T-helper 1 cell (primary cell): ENCODE results near the gene RIMS1.

Experiments
- DNase-seq, 5 donors: peaks; one replicate each; pipeline ENCODE4 v3.0.0-alpha.2; 2012 to 2020

The RIMS1 gene

DNA sequence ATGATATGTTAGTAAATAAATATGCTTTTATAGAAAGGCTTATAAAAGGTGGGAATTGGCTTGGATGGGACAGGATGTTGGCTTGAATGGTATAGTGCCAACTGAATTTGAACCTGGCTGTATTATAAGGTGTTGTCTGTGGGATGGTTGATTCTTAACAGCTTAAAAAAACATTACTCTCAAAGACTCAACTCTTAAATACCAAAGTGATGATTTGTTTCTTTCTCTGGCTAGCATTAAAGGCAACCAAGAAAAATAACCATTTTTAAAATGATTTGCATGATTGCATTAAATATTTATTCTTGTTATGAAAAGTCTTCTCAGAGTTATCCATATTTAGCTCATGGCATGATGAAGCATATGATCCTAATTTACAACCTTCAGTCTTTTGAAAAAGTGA, 216.2 kb downstream of the RIMS1 start:
- DNase-seq, result no peak

DNA sequence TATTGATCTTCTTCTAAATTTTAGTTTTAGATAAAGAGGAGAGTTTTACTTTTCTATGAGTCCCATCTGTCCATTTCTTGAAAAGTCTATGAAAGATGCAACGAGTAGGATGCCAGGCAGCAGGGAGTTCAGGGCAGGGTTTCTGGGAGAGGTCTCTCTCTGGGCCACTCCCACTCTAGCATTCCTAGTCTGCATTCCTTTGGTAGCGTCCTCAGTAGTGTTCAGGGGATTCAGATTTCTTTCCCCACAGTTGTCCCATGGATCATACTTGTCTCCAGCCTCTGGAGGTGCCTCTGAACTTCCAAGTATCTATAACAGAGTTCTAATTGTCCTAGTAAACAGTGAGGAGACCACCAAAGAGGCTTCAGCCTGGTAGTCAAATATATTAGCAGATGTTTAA, 225.3 kb downstream of the RIMS1 start:
- DNase-seq, result no peak

DNA sequence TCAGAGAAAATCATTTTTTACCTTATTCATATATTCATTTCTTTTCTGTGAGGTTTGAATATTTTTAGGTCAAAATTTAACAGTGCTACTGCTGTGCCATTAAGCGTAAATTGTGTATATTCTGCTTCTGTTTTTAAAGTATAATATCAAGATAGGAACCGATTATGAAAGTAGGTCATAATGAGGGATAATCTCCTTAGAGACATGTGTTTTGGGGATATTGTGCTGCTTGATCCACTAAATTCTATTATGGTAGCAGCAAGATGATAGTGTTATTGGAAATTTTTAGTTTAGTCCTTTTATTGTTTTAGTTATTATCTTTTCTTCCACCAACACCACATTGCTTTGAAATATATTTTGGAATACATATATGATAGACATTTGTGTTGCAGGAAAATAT, 244.0 kb downstream of the RIMS1 start:
- no peak for DNase-seq

DNA sequence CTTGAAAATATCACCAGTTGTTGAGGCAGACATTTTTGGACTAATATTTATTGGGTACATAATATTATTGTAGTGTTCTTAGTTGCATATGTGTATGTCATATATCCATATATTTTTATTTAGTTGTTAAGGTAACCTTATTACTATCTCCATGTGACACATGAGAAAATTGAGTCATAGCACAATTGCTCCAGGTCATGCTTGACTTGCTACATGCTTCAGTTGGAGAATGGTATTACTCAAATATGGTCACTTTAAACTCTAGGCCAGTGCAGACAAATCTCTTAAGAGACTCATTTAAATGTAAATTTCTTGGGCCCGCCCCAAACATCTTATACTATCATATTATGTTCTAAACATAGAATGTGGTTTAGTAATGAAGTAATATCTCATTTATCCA, 246.1 kb downstream of the RIMS1 start:
- DNase-seq, result no peak

DNA sequence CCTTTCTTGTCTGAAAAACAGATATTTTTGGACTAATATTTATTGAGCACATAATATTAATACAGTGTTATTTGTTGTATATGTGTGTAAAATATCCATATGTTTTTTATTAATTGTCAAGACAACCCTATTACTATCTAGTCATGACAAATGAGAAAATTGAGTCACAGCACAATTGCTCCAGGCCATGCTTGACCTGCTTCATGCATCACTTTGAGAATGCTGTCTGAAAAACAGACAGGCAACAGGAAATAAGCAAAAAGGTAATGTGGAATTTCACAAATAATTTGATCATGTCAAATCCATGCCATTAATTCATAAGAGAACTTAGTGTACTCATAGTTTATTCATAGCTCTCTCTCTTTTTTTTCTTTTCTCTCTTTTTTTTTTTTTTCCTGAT, 246.5 kb downstream of the RIMS1 start:
- DNase-seq, result no peak

DNA sequence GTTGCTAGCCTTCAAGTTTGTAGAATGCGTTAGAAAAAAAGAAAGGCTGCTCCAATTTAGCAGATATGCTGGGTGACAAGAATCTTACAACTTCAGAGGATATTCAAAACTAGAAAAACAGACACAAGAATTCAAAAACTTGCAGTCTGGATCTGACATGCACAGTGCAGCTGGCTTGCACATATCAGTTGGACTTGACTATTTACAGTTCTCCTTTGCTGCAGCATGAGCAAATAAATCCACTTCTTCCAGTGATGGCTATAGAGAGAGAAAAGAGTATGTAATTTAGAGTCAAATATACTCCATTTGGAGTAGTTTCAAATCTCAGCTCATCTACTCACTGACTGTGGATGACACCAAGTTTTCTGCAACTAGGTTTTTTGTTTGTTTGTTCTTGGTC, 247.0 kb downstream of the RIMS1 start:
- DNase-seq, result no peak

DNA sequence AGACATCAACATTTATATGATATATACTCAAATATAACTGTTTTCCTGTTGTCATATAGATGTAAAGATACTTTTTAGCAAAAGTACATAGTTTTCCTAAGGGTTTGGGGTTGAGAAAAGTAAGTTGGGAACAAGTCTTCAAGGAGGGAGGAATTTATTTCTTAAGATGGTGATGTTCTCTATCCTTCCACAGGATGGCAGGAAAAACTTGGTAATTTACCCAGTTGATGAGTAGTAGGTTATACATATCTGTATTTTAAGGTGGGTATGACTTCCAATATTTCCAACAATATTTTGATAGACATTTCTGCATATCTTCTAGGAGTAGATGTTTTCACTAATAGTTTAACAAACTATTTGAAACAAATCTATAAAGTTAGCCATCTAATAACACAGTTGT, 254.4 kb downstream of the RIMS1 start:
- no peak for DNase-seq

DNA sequence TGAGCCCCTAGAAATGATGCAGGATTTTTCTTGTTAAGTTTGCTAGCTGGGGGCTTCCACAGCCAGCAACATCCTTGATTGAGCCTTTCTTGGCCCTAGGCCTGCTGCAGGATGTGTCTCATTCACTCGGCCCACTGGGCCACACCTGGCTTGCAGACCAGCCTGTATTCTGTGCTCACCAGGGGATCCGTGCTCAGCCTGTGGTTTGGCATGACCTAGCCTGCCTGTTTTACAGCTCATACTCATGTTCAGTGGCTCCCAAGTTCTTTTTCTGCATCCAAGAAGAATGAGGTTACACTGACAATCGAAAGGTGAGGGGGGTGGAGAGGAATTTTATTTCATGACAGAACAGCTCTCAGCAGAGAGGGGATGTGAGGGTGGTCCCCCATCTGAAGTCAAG, 263.4 kb downstream of the RIMS1 start:
- no peak for DNase-seq

DNA sequence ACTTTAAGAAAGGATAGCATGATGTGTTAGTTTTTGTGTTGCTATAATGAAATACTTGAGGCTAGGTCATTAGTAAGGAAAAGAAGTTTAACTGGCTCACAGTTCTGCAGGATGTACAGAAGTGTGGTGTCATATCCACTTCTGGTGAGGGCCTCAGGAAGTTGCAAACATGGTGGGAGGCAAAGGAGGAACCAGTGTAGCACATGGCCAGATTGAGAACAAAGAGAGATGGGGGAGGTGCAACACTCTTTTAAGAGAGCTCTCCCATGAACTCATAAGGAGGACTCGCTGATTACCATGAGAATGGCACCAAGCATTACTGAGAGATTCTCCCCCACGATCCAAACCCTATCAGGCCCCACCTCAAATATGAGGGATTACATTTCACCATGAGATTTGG, 265.4 kb downstream of the RIMS1 start:
- DNase-seq, result no peak

DNA sequence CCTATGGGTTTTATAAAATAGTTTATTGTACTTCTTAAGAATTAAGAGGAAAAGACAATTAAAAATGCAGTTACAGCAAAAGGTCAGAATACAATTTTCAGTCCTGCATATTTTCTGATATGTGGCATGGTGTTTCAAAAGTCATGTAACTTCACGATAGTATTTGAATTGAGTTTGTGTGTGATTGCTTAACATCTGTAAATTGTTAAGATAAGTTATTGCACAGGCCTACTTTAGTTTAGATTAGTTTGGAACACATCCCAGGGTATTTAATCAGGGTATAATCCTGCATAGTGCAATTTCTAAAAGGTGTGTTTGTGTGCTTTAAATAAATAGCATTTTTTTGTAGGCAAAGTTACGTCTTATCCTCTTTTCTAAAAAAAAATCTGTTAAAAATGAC, 289.6 kb downstream of the RIMS1 start:
- DNase-seq, result no peak

DNA sequence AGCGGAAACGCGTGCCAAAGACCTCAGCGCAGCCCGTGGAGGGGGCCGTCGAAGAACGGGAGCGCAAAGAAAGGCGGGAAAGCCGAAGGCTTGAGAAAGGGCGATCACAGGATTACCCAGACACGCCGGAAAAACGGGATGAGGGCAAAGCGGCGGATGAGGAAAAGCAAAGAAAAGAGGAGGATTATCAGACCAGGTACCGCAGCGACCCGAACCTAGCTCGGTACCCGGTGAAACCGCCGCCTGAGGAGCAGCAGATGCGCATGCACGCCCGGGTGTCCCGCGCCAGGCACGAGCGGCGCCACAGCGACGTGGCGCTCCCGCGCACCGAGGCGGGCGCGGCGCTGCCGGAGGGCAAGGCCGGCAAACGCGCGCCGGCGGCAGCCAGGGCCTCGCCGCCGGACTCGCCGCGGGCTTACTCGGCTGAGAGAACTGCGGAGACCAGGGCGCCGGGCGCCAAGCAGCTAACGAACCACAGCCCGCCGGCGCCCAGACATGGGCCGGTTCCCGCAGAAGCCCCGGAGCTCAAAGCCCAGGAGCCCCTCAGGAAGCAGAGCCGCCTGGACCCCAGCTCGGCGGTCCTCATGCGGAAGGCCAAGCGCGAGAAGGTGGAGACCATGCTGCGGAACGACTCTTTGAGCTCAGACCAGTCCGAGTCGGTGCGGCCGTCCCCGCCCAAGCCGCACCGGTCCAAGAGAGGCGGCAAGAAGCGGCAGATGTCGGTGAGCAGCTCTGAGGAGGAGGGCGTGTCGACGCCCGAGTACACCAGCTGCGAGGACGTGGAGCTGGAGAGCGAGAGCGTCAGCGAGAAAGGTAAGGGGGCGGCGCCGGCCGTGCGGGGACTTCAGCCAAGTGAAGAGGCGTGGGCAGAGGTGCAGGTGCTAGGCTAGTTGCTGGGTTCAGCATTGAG, 296.2 kb downstream of the RIMS1 start:
- no peak for DNase-seq

DNA sequence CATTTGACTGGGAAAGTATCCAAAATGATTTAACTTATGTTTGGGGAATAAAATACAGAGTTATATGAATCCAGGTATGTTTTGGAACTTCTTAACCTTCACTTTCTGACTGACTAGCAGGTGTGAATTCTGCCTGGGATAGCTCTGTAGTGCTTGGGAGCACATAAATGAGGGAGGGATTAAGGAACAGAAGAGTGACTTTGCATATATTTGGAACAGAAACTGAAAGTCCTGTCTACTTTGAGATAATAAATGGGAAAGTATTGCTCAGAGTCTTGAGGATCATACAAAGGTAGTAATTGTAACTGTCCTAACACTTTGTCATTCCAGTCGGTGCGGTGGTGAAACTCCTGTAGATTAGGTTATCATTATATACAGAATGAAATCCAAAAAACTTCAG, 317.6 kb downstream of the RIMS1 start:
- DNase-seq, result no peak

DNA sequence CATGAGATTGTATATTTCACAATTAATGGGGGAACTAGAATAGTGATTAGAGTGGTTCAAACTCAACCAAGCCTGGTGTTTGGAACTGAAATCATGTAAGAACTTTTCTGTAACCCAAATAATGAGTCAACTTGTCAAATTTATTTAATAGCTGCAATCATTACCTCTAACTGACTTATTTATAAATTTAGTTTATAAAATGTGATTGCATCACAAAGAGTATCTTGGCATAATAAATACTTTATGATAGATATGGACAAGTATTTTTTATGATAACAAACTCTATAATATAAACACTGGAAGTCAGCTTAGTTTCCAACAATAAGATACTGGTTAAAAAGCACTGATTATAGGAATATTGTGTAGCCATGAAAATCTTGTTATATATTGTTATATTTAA, 319.1 kb downstream of the RIMS1 start:
- no peak for DNase-seq

DNA sequence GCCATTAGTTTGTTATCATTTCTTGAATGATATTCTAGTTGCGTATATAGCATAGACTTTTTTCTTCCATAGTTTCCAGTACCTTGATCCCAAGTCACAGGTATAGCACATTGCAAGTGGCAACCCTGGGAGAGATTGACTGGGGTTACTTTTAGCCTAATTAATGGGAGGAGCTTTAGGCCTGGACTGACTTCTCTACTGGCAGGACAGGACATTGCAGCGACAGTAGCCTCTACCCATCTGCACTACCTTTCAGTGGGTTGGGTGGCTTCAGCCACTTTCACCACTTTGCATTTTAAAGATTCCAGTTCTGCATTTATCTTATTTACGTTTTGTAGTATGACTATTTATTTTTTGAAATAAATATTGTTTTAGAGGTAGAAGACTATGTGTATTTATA, 320.3 kb downstream of the RIMS1 start:
- DNase-seq, result no peak

DNA sequence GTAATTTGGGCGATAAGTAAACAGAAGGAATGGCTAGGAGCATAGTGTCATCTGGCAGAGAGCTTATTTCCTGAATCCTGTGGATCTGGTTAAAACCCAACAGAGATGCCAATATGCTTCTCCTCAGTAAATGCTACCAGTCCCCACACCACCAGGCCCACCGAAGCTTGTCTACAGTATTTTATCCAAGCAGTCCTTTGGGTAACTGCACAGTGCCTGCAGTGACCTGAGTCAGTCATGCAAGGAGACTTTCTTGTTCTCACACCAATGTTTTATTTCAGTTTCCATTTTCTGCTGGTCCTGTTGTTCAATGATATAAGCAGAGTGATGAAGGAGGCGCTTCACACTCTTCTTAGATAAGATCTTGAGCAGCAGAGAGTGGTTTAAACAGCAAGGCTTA, 326.3 kb downstream of the RIMS1 start:
- no peak for DNase-seq

DNA sequence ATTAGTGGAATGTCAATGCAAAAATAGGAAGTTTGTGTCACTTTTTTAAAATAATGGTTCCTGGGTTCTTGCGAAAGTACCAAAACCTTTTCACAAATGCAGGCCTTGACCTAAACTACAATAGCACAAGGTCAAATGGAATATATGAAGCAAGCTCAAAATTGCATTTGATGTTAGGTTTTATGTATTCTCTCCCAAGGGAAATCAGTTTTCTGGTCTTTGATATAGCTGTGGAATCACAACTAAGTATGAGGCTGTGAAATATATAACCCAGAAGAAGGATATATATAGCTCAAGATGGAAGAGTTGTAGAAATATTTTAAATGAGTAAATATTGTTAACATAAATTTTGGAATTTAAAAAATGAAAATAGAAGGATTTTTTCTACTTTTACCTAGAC, 327.3 kb downstream of the RIMS1 start:
- no peak for DNase-seq

DNA sequence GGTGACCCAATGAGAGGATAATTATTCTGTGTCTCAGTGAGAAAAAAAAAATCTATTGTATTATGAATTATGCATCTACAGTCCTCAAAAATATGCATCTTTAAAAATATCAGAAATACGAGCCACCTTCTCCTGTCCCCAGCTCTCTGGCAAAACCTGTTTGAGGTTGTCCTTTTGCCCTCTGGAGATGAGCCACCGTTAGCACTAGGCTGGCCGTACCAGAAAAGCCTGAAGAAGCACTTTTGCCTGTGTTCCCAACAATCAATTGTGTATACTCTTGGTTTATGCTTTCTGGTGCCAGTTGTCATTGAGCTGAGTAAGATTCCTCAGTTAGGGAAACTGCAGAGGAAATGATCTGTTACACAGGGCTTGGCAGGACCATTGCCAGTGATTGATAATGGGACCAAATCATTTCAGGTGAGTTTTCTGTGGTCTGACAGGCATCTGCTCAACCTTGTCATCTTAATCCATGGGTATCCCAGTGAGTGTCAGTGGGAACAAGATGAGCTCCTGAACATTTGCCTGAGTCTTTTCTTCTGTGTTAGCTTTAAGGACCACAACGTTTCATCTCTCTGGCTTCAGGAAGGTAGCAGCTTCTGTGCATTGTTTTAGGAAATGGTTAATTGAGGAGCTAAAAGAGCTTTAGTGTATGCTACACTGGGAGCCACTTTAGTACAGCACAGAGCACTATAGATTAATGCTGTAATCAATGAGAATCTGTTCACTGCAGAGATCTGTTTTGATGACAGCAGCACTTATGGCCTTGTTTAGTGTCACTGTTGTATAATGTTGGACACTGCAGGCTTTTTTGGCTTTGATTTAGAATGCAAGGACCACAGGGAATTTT, 330.1 kb downstream of the RIMS1 start:
- no peak for DNase-seq

DNA sequence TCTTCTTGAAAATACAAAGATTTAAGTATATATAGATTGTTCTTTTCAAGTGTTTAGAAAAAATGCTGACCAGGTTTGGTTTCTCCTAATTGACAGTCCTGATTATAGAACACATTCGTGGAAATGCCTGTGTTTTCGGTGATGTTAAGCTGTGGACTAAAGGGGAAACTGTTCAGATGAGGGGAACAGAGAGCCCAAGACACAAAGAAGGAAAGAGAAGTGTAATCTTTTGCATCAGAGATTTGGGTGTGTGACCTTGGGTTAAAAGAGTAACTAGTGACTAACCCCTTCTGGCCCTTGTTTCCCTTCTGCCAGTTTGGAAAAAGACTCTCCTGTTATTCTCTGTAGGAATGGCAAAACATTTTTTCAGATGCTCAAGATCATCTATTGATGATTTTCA, 331.3 kb downstream of the RIMS1 start:
- no peak for DNase-seq

DNA sequence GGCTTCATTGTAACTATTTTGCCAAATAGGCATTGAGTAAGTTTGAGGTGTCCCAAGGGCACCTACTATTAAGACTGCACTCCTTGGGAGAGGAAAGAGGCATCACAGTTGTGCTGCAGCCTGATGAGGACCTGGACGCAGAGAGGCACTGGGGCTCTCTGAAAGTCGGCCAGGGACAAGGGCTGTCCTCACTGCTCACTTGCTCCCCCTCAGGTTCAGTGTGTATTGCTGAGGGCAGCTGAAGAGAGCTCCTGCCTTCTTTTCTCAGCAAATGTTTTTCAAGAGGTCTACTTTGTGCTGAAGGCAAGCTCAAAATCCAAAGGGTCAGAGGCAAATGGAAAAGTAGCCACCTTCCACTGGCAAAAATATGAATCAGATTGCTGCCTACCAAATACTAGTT, 331.8 kb downstream of the RIMS1 start:
- no peak for DNase-seq

DNA sequence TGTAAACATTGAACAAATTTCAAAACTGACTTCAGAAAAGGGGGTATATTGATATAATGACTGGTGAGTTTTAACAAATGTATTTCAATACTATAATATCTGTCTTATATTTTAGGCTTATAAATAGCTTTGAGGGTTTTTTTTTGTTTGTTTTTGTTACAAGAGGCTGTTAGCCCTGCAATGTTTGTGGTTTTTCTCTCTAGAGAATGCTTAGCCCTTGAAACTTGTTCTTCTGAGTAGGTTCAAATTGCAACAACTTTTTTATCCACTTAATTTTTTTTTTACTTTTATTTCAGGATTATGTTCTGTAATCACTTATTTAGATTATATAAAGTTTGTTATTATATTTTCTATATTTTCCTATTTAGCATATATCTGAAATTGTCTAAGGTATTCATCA, 333.2 kb downstream of the RIMS1 start:
- DNase-seq, result no peak

DNA sequence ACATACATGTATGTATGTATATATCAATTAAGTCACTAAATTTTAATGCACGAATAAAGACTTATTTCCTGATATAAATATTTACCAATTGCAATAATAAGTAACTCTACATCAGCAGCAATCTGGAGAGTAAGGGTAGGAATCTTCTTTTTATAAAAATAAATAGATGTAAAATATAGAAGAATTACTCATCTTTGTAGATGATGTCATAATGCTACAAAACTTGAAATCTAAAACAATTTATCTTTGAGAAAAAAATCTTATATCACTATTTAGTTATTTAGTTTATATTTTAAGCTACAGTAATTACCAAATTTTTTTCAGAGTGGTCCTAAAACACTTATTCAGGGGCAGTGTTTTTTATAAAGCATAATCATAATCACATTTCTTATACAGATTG, 351.7 kb downstream of the RIMS1 start:
- DNase-seq, result no peak

DNA sequence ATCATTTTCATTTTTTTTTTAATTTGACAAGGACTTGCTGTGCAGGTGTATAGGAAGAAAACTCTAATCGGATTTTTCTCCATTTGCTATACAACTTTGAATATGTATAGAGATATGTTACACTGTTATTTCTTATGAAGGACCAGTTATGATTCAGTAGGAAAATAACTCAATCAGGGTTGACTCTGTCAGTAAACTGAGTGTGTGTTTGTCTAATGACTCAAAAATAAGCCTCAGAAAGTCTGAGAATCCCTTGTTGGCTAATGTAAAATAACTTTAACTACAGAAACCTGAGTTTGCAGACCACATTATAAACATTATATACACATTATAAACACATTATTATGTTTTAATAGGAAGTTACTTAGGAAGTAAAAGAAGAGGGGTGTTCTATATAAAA, 352.6 kb downstream of the RIMS1 start:
- DNase-seq, result no peak

DNA sequence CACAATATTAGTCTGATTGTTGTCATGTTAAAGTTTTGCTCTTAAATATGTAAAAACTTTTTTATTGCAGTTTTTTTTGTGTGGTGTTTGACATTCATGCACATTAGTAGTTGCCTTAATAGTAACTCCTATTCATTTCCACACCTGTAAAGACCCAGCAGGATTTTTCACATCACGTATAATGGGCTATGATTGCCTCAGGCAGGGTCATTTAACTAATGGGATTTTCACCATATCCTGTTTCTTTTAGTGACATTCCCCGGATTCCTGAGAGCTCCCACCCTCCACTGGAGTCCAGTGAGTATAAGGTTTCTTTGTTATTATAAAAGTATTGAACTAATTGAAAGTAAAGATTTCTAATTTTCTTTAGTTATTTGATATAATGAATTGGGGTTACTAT, 359.2 kb downstream of the RIMS1 start:
- DNase-seq, result no peak

DNA sequence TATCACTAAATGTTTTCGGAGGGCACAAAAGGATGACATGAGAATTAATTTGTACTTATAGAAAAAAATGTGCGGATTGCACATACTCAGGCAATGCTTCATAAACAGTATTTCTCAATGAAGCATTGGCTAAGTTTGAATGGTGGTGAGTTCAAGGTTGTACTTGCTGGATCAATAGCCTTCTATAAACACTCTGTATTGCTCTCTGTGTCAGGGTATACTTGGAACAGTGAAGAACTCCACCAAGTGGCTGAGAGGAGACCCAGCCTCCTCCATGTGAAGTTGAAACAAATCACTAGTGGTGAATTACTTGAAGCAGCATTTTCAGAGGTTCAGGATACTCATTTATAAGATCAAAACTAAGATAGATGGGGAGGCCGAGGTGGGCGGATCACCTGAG, 360.6 kb downstream of the RIMS1 start:
- DNase-seq, result no peak
